Muscle of leg (tissue), 16 donors: Measurements from ENCODE around the gene QSOX2. TPM values are rescaled to one million over a fixed set of nuclear protein-coding genes. Genes with fewer than 3 reads are reported as not detected.

Source experiments
- DNase-seq: peaks from one replicate; pipeline ENCODE4 v3.0.0; 2013
- H3K27ac ChIP-seq: one replicate; pipeline ENCODE4 v1.5.1; 2013; ENCODE audit warnings: mild to moderate bottlenecking, low read length, control low read depth
- H3K27me3 ChIP-seq: one replicate; pipeline ENCODE4 v1.6.1; 2013; ENCODE audit warnings: low read length; ENCODE audit not compliant: control insufficient read depth, insufficient read depth
- H3K36me3 ChIP-seq: one replicate; pipeline ENCODE4 v1.6.1; 2013; ENCODE audit warnings: low read length; ENCODE audit not compliant: control insufficient read depth, insufficient read depth
- H3K4me1 ChIP-seq: one replicate; pipeline ENCODE4 v1.6.1; 2013; ENCODE audit warnings: low read length; ENCODE audit not compliant: control insufficient read depth, insufficient read depth
- H3K4me3 ChIP-seq: one replicate; pipeline ENCODE4 v1.5.1; 2013; ENCODE audit warnings: low read length, control low read depth
- H3K9me3 ChIP-seq: replicated peaks from 2 replicates; pipeline ENCODE4 v1.6.1; 2013; ENCODE audit warnings: low read depth, low read length; ENCODE audit not compliant: control insufficient read depth
- WGBS: methylation state at CpG from one replicate; pipeline ENCODE4 v1.1.5; 2013; ENCODE audit warnings: missing lambda C conversion rate; ENCODE audit not compliant: insufficient coverage; 5-methylcytosine and 5-hydroxymethylcytosine counted together
- long read RNA-seq, 11 donors: transcript quantifications; one replicate each; lab custom pipeline, GENCODE V29; 2026
- polyA plus RNA-seq, 8 donors: library from polyadenylated mRNA; unstranded; fragments of 120-200 nt; gene quantifications; one replicate each; pipeline versions ENCODE4 v1.2.1 to v1.2.3, GENCODE V29; 2013; ENCODE audit warnings: inconsistent platforms in 1 of 8, low replicate concordance in 1 of 8; ENCODE audit not compliant: insufficient read length in 8 of 8, insufficient read depth in 1 of 8
- total RNA-seq: library from RNA; stranded (reverse); fragments of 120-200 nt; gene quantifications from one replicate; pipeline ENCODE4 v1.2.4, GENCODE V29; 2013

The QSOX2 gene
- 4.1 TPM for total RNA-seq
- 10 to 100 TPM in 3 of 8 donors, 1 to 10 TPM in 5; 7.0 to 11.8 (median 8.7) TPM for polyA plus RNA-seq
- long read RNA-seq, donor 1, result 0 reads
- long read RNA-seq, donor 2, result 0 reads
- long read RNA-seq, donor 3, full-length matches to known transcripts, result 1 of 1 reads
- long read RNA-seq, donor 3, partial matches to known transcripts, result 0 of 1 reads
- long read RNA-seq, donor 3, other reads (novel, unspliced or antisense), result 0 of 1 reads
- long read RNA-seq, donor 4, result 0 reads
- long read RNA-seq, donor 5, full-length matches to known transcripts, result 2 of 2 reads
- long read RNA-seq, donor 5, partial matches to known transcripts, result 0 of 2 reads
- long read RNA-seq, donor 5, other reads (novel, unspliced or antisense), result 0 of 2 reads
- long read RNA-seq, donor 6, full-length matches to known transcripts, result 1 of 1 reads
- long read RNA-seq, donor 6, partial matches to known transcripts, result 0 of 1 reads
- long read RNA-seq, donor 6, other reads (novel, unspliced or antisense), result 0 of 1 reads
- long read RNA-seq, donor 7, result 0 reads
- long read RNA-seq, donor 8, full-length matches to known transcripts, result 1 of 1 reads
- long read RNA-seq, donor 8, partial matches to known transcripts, result 0 of 1 reads
- long read RNA-seq, donor 8, other reads (novel, unspliced or antisense), result 0 of 1 reads
- long read RNA-seq, donor 9, result 0 reads
- long read RNA-seq, donor 10, full-length matches to known transcripts, result 1 of 1 reads
- long read RNA-seq, donor 10, partial matches to known transcripts, result 0 of 1 reads
- long read RNA-seq, donor 10, other reads (novel, unspliced or antisense), result 0 of 1 reads
- long read RNA-seq, donor 11, result 0 reads

- H3K4me3 ChIP-seq, result peak within 1 kb of the TSS; percentile 61
- under 1% methylated on average over 84 of the region's 112 CpGs for WGBS
- H3K27ac ChIP-seq, result peak within 1 kb of the TSS; percentile 32
- H3K27me3 ChIP-seq, result peaks cover 27% of the 10 kb centered on the region
- no peaks in the 10 kb centered on the region for H3K36me3 ChIP-seq
- H3K4me1 ChIP-seq, result peaks cover 18% of the 10 kb centered on the region
- DNase-seq, result peak; percentile 87
- no peaks in the 10 kb centered on the region for H3K9me3 ChIP-seq
Measured at GRCh38 chr9:136245219-136246150, at the start of gene QSOX2. Gene QSOX2, minus strand, starts transcription at chr9:136245812. Its CDS starts 9 bp downstream, at chr9:136245803.

- WGBS, result 77% methylated on average over 5 of the region's 16 CpGs
- Histone ChIP-seq H3K36me3 (no peaks in the 10 kb centered on the region), H3K9me3 (no peaks in the 10 kb centered on the region), H3K4me3 (no peak overlapping the region), H3K27ac (no peak overlapping the region), H3K4me1 (peaks cover 16% of the 10 kb centered on the region), H3K27me3 (peaks cover 5% of the 10 kb centered on the region)
- no peak for DNase-seq
Measured at GRCh38 chr9:136295055-136295454, 49.4 kb upstream of the QSOX2 start.

GRCh38 chr9:136294437-136294836, 48.8 kb upstream of the QSOX2 start:
- WGBS, result 86% methylated on average over 5 of the region's 5 CpGs
- Histone ChIP-seq H3K9me3 (no peaks in the 10 kb centered on the region), H3K27me3 (peaks cover 5% of the 10 kb centered on the region), H3K4me1 (peaks cover 10% of the 10 kb centered on the region), H3K4me3 (no peak overlapping the region), H3K36me3 (no peaks in the 10 kb centered on the region), H3K27ac (no peak overlapping the region)
- DNase-seq, result no peak

- 80% methylated on average over 14 of the region's 14 CpGs for WGBS
- no peak overlapping the region for H3K4me3 ChIP-seq
- no peak for DNase-seq
- H3K4me1 ChIP-seq, result peaks cover 8% of the 10 kb centered on the region
- no peak overlapping the region for H3K27ac ChIP-seq
- no peaks in the 10 kb centered on the region for H3K36me3 ChIP-seq
- no peaks in the 10 kb centered on the region for H3K9me3 ChIP-seq
- H3K27me3 ChIP-seq, result peaks cover 5% of the 10 kb centered on the region
Measured at GRCh38 chr9:136293476-136294077, 48.0 kb upstream of the QSOX2 start.

GRCh38 chr9:136292591-136293448, 47.2 kb upstream of the QSOX2 start:
- Histone ChIP-seq H3K27me3 (peaks cover 8% of the 10 kb centered on the region), H3K36me3 (no peaks in the 10 kb centered on the region), H3K9me3 (no peaks in the 10 kb centered on the region), H3K27ac (no peak overlapping the region), H3K4me1 (peaks cover 8% of the 10 kb centered on the region), H3K4me3 (no peak overlapping the region)
- 54% methylated on average over 34 of the region's 34 CpGs for WGBS
- DNase-seq, result peak; percentile 25

- DNase-seq, result no peak
- H3K9me3 ChIP-seq, result no peaks in the 10 kb centered on the region
- H3K4me3 ChIP-seq, result no peak overlapping the region
- WGBS, result 82% methylated on average over 17 of the region's 19 CpGs
- peaks cover 14% of the 10 kb centered on the region for H3K27me3 ChIP-seq
- no peaks in the 10 kb centered on the region for H3K36me3 ChIP-seq
- H3K27ac ChIP-seq, result no peak overlapping the region
- peaks cover 8% of the 10 kb centered on the region for H3K4me1 ChIP-seq
Measured at GRCh38 chr9:136292026-136292538, 46.5 kb upstream of the QSOX2 start.

- Histone ChIP-seq H3K27ac (no peak overlapping the region), H3K36me3 (no peaks in the 10 kb centered on the region), H3K4me1 (peaks cover 8% of the 10 kb centered on the region), H3K27me3 (peaks cover 21% of the 10 kb centered on the region), H3K9me3 (no peaks in the 10 kb centered on the region), H3K4me3 (no peak overlapping the region)
- no peak for DNase-seq
- 69% methylated on average over 20 of the region's 22 CpGs for WGBS
Measured at GRCh38 chr9:136291306-136292025, 45.9 kb upstream of the QSOX2 start.

- peaks cover 21% of the 10 kb centered on the region for H3K27me3 ChIP-seq
- H3K4me1 ChIP-seq, result peaks cover 8% of the 10 kb centered on the region
- no peaks in the 10 kb centered on the region for H3K36me3 ChIP-seq
- no peak for DNase-seq
- no peaks in the 10 kb centered on the region for H3K9me3 ChIP-seq
- no peak overlapping the region for H3K27ac ChIP-seq
- WGBS, result 86% methylated on average over 31 of the region's 31 CpGs
- H3K4me3 ChIP-seq, result no peak overlapping the region
Measured at GRCh38 chr9:136290508-136291000, 44.9 kb upstream of the QSOX2 start.
